Fibroblast of villous mesenchyme (primary cell): ENCODE measurements around the gene SMG6. TPM values are rescaled to one million over a fixed set of nuclear protein-coding genes. Genes with fewer than 3 reads are reported as not detected.

Experiments
- DNase-seq: peaks from one replicate; pipeline ENCODE4 v3.0.0-alpha.2; 2010; ENCODE audit warnings: low read depth
- H3K4me3 ChIP-seq: 2 replicates; pipeline ENCODE4 v1.5.1; 2011; ENCODE audit warnings: low read depth, mild to moderate bottlenecking, low read length
- total RNA-seq: library from RNA; depleted of rRNA; stranded (reverse); fragments of >200 nt; gene quantifications from 2 replicates; pipeline ENCODE4 v1.2.3, GENCODE V29; 2012
- TF ChIP-seq, protein P1 (sequence below): IDR thresholded peaks from 2 replicates; pipeline ENCODE4 v1.5.1; 2012; ENCODE audit warnings: low read depth, mild to moderate bottlenecking, low read length; ENCODE audit not compliant: insufficient read depth

SMG6 gene
- total RNA-seq, 1 donor: 50.5 TPM

- TF ChIP-seq, protein P1, sequence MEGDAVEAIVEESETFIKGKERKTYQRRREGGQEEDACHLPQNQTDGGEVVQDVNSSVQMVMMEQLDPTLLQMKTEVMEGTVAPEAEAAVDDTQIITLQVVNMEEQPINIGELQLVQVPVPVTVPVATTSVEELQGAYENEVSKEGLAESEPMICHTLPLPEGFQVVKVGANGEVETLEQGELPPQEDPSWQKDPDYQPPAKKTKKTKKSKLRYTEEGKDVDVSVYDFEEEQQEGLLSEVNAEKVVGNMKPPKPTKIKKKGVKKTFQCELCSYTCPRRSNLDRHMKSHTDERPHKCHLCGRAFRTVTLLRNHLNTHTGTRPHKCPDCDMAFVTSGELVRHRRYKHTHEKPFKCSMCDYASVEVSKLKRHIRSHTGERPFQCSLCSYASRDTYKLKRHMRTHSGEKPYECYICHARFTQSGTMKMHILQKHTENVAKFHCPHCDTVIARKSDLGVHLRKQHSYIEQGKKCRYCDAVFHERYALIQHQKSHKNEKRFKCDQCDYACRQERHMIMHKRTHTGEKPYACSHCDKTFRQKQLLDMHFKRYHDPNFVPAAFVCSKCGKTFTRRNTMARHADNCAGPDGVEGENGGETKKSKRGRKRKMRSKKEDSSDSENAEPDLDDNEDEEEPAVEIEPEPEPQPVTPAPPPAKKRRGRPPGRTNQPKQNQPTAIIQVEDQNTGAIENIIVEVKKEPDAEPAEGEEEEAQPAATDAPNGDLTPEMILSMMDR: no peak
- peak; percentile 84 for DNase-seq
- H3K4me3 ChIP-seq: no peak overlapping the region
Observed at GRCh38 chr17:2138761-2139160, 164.8 kb downstream of the SMG6 start.

- no peak overlapping the region for H3K4me3 ChIP-seq
- TF ChIP-seq, protein P1: no peak
- DNase-seq: peak; percentile 66
Observed at GRCh38 chr17:2138318-2138717, 165.3 kb downstream of the SMG6 start.

DNA sequence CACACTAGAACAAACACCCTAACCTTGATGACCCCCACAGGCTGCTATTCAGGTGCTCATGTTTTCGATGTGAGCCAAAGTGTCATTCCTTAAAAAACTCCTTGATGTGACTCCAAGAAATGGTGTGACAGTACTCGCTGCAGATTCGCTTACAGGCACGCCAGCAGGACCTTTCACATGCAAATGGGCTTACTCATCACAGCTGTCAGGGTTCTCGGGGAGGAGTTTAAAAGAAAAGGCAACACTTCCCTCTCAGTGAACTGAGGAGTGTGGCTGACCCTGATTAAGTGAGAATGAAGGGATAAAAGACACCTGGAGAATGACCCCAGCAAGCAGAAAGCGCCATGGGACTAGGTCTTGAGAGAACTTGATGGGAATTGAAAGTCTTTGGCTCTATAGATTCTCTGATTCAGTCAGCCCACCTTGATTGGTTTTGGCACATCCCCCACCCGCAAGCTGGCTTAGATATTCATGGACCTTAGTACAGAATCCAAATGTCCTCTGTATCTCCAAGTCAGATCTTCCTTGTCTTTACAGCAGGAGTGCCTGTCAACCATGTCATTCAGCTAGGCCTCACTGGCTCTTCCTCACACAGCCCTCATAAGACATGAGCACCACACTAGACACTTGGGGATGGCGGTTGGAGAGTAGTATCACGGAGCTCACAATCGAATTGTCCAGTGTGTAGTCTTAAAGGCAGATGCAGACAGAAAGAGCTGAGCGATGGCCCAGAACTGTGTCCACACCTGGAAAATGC lies 166.1 kb downstream of the SMG6 start:
- no peak overlapping the region for H3K4me3 ChIP-seq
- DNase-seq: peak; percentile 89
- TF ChIP-seq, protein P1: no peak

- DNase-seq: peak; percentile 60
- H3K4me3 ChIP-seq: no peak overlapping the region
- TF ChIP-seq, protein P1: no peak
Observed at GRCh38 chr17:2136241-2136640, 167.3 kb downstream of the SMG6 start.

DNA sequence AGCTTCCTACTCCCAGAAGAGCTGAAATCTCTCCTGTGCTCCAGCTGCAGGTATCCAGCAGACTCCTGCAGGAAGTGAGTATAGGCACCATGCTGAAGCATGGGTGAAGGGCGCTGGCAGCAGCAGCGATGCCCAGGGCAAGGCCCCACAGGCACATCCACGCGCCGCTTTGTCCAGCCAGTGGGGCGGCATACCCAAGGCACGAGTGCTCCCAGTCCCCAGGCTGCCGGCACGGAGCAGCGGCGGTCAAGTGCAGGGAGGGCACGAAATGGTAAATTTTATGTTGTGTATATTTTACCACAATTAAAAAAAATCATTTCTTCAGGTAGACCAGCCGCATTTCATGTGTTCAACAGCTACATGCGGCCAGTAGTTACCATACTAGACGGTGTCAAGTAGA lies 175.6 kb downstream of the SMG6 start:
- DNase-seq: no peak
- TF ChIP-seq, protein P1: no peak
- H3K4me3 ChIP-seq: no peak overlapping the region

GRCh38 chr17:2125013-2125535 lies 178.5 kb downstream of the SMG6 start:
- DNase-seq: peak; percentile 56
- H3K4me3 ChIP-seq: no peak overlapping the region
- TF ChIP-seq, protein P1: no peak
